HepG2 (cell line): Measurements from ENCODE around the gene TK2. TPM values are rescaled to one million over a fixed set of nuclear protein-coding genes. Genes with fewer than 3 reads are reported as not detected.
A peak's percentile ranks its signal among the peaks of the same experiment; 100 is the strongest.

Experiments used
- GATA4 ChIP-seq: sonication (generic); IDR thresholded peaks from 2 replicates; pipeline ENCODE4 v1.6.1; 2016; ENCODE audit warnings: antibody characterized with exemption, low read depth, borderline replicate concordance
- HNRNPH1 ChIP-seq: fragments of 200-400 bp; formaldehyde crosslinking; optimal IDR thresholded peaks from 2 replicates; pipeline ENCODE3; 2017; ENCODE audit warnings: mild to moderate bottlenecking, low read depth, low read length
- JDP2 ChIP-seq: sonication (generic); formaldehyde crosslinking; IDR thresholded peaks from 2 replicates; pipeline ENCODE4 v1.8.1; 2022; ENCODE audit warnings: missing genetic modification reagents, borderline replicate concordance
- NFYB ChIP-seq: sonication (generic); formaldehyde crosslinking; IDR thresholded peaks from 2 replicates; pipeline ENCODE4 v1.4.0; 2020; ENCODE audit warnings: missing genetic modification reagents
- PAX8 ChIP-seq: sonication (generic); formaldehyde crosslinking; IDR thresholded peaks from 2 replicates; pipeline ENCODE4 v1.8.0; 2022; ENCODE audit warnings: mild to moderate bottlenecking, missing genetic modification reagents, borderline replicate concordance
- SIN3A ChIP-seq: IDR thresholded peaks from 2 replicates; pipeline ENCODE4 v1.6.1; 2011; ENCODE audit warnings: low read depth, mild to moderate bottlenecking, control low read depth, low read length, borderline replicate concordance
- SSRP1 ChIP-seq: IDR thresholded peaks from 2 replicates; pipeline ENCODE4 v1.6.1; 2016; ENCODE audit warnings: control low read depth
- TBX2 ChIP-seq: sonication (generic); formaldehyde crosslinking; IDR thresholded peaks from 2 replicates; pipeline ENCODE4 v1.5.0; 2020; ENCODE audit warnings: missing genetic modification reagents, mild to moderate bottlenecking, borderline replicate concordance
- TGIF2 ChIP-seq: IDR thresholded peaks from 2 replicates; pipeline ENCODE4 v1.6.1; 2016; ENCODE audit warnings: control low read depth, missing compliant biosample characterization
- ZBTB42 ChIP-seq: sonication (generic); formaldehyde crosslinking; IDR thresholded peaks from 2 replicates; pipeline ENCODE4 v1.5.0; 2020; ENCODE audit warnings: mild to moderate bottlenecking, missing genetic modification reagents
- ZNF20 ChIP-seq: sonication (generic); formaldehyde crosslinking; IDR thresholded peaks from 2 replicates; pipeline ENCODE4 v1.4.0; 2020; ENCODE audit warnings: mild to moderate bottlenecking, moderate library complexity, missing genetic modification reagents
- ZNF274 ChIP-seq: sonication (generic); formaldehyde crosslinking; IDR thresholded peaks from 2 replicates; pipeline ENCODE4 v1.5.1; 2020; ENCODE audit warnings: mild to moderate bottlenecking, missing genetic modification reagents
- ZNF484 ChIP-seq: sonication (generic); formaldehyde crosslinking; IDR thresholded peaks from 2 replicates; pipeline ENCODE4 v1.5.1; 2020; ENCODE audit warnings: mild to moderate bottlenecking, low read depth, missing genetic modification reagents, borderline replicate concordance
- ZNF589 ChIP-seq: sonication (generic); formaldehyde crosslinking; conservative IDR thresholded peaks from 2 replicates; pipeline ENCODE4 v1.8.0; 2022; ENCODE audit warnings: mild to moderate bottlenecking, moderate library complexity, missing genetic modification reagents
- polyA plus RNA-seq, 8 experiments: library from polyadenylated mRNA; depleted of rRNA in 3 of 8; stranded (reverse) in 7 of 8; unstranded in 1 of 8; fragments of >200 nt; fragmentation: Illumina TruSeq in 4 of 8; extraction: Trizol in 4 of 8; gene quantifications; 2 replicates each; pipeline versions ENCODE4 v1.2.1 to v1.2.3, GENCODE V29; 2011 to 2016; ENCODE audit warnings: low read depth in 4 of 8, missing spikeins in 1 of 8, mixed read lengths in 1 of 8; ENCODE audit not compliant: insufficient read depth in 1 of 8
- total RNA-seq, 5 experiments: library from RNA; depleted of rRNA; stranded (reverse); fragments of >200 nt; fragmentation: Illumina TruSeq; extraction: Trizol; gene quantifications; 2 replicates each; pipeline ENCODE4 v1.2.3, GENCODE V29; 2016; ENCODE audit warnings: low read depth in 1 of 5
- TF ChIP-seq, protein P1 (sequence below): sonication (generic); formaldehyde crosslinking; IDR thresholded peaks from 2 replicates; pipeline ENCODE4 v1.9.0; 2021; ENCODE audit warnings: mild to moderate bottlenecking, missing genetic modification reagents
- TF ChIP-seq, protein P2 (sequence below): IDR thresholded peaks from 2 replicates; pipeline ENCODE4 v1.6.1; 2016; ENCODE audit warnings: low read depth, missing genetic modification reagents, missing compliant biosample characterization
- TF ChIP-seq, protein P3 (sequence below): IDR thresholded peaks from 2 replicates; pipeline ENCODE4 v1.6.1; 2016; ENCODE audit warnings: mild to moderate bottlenecking, missing biosample characterization, missing genetic modification reagents

The TK2 gene
- total and polyA plus RNA-seq, 2 of the 13 experiments (the other 11 are each of a cell fraction or from before 2014, with no cell fraction given), result 18.7 to 21.0 TPM

DNA sequence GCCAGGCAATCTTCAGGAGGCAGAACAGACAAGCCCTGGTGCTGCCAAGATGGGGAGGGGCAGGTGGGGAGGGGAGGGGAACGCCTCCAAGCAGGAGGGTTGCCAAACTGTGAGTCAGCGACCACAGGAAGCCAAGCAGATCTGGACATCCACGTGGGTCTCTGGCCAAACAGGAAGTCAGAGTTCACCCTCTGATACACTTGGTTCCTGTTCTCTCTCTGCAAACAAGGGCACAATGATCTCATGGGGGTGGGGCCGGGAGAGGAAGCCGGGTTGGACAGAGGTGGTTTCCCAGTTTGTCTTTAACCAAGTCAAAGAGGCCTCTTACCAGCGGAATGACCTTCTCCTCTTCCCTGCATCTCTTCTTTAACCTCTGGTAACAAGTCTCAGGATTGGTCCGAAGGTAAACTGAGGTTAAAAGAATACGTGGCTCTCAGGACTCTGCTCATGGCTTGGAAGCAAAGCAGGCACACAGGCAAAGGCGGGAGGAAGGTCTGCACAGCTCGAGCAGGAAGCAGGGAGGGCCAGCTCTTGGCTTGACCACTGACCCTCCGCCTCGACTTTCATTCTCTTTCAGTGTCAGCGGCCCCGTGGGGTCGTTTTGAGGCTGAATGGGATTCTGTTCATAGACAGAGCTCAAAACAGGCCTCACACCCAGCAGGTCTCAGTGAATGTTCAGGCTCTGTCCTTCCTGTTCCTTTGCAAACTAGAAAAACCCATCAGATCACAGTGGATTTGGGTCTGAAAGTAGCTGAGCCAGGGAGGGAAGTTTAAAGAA, 32.9 kb downstream of the TK2 start (continued):
- TF ChIP-seq, protein P1, sequence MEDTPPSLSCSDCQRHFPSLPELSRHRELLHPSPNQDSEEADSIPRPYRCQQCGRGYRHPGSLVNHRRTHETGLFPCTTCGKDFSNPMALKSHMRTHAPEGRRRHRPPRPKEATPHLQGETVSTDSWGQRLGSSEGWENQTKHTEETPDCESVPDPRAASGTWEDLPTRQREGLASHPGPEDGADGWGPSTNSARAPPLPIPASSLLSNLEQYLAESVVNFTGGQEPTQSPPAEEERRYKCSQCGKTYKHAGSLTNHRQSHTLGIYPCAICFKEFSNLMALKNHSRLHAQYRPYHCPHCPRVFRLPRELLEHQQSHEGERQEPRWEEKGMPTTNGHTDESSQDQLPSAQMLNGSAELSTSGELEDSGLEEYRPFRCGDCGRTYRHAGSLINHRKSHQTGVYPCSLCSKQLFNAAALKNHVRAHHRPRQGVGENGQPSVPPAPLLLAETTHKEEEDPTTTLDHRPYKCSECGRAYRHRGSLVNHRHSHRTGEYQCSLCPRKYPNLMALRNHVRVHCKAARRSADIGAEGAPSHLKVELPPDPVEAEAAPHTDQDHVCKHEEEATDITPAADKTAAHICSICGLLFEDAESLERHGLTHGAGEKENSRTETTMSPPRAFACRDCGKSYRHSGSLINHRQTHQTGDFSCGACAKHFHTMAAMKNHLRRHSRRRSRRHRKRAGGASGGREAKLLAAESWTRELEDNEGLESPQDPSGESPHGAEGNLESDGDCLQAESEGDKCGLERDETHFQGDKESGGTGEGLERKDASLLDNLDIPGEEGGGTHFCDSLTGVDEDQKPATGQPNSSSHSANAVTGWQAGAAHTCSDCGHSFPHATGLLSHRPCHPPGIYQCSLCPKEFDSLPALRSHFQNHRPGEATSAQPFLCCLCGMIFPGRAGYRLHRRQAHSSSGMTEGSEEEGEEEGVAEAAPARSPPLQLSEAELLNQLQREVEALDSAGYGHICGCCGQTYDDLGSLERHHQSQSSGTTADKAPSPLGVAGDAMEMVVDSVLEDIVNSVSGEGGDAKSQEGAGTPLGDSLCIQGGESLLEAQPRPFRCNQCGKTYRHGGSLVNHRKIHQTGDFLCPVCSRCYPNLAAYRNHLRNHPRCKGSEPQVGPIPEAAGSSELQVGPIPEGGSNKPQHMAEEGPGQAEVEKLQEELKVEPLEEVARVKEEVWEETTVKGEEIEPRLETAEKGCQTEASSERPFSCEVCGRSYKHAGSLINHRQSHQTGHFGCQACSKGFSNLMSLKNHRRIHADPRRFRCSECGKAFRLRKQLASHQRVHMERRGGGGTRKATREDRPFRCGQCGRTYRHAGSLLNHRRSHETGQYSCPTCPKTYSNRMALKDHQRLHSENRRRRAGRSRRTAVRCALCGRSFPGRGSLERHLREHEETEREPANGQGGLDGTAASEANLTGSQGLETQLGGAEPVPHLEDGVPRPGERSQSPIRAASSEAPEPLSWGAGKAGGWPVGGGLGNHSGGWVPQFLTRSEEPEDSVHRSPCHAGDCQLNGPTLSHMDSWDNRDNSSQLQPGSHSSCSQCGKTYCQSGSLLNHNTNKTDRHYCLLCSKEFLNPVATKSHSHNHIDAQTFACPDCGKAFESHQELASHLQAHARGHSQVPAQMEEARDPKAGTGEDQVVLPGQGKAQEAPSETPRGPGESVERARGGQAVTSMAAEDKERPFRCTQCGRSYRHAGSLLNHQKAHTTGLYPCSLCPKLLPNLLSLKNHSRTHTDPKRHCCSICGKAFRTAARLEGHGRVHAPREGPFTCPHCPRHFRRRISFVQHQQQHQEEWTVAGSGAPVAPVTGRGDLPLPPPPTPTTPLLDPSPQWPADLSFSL (CRISPR knock-in tag), result no peak
- TF ChIP-seq TGIF2 (CRISPR knock-in tag), result peak; percentile 66
- TF ChIP-seq GATA4, result peak; percentile 53; the same call in 1 of the 2 replicates
- TF ChIP-seq ZBTB42 (CRISPR knock-in tag), result peak; percentile 38; the same call in 1 of the 2 replicates
- no peak for TF ChIP-seq ZNF484 (CRISPR knock-in tag)
- peak; percentile 91 for TF ChIP-seq SSRP1 (CRISPR knock-in tag)
- TF ChIP-seq JDP2, result no peak; the same call in 1 of the 2 replicates
- no peak for TF ChIP-seq ZNF20 (CRISPR knock-in tag)
- TF ChIP-seq TBX2, result peak; percentile 91
- TF ChIP-seq HNRNPH1, result no peak
- TF ChIP-seq ZNF274 (CRISPR knock-in tag), result no peak
- TF ChIP-seq, protein P2, sequence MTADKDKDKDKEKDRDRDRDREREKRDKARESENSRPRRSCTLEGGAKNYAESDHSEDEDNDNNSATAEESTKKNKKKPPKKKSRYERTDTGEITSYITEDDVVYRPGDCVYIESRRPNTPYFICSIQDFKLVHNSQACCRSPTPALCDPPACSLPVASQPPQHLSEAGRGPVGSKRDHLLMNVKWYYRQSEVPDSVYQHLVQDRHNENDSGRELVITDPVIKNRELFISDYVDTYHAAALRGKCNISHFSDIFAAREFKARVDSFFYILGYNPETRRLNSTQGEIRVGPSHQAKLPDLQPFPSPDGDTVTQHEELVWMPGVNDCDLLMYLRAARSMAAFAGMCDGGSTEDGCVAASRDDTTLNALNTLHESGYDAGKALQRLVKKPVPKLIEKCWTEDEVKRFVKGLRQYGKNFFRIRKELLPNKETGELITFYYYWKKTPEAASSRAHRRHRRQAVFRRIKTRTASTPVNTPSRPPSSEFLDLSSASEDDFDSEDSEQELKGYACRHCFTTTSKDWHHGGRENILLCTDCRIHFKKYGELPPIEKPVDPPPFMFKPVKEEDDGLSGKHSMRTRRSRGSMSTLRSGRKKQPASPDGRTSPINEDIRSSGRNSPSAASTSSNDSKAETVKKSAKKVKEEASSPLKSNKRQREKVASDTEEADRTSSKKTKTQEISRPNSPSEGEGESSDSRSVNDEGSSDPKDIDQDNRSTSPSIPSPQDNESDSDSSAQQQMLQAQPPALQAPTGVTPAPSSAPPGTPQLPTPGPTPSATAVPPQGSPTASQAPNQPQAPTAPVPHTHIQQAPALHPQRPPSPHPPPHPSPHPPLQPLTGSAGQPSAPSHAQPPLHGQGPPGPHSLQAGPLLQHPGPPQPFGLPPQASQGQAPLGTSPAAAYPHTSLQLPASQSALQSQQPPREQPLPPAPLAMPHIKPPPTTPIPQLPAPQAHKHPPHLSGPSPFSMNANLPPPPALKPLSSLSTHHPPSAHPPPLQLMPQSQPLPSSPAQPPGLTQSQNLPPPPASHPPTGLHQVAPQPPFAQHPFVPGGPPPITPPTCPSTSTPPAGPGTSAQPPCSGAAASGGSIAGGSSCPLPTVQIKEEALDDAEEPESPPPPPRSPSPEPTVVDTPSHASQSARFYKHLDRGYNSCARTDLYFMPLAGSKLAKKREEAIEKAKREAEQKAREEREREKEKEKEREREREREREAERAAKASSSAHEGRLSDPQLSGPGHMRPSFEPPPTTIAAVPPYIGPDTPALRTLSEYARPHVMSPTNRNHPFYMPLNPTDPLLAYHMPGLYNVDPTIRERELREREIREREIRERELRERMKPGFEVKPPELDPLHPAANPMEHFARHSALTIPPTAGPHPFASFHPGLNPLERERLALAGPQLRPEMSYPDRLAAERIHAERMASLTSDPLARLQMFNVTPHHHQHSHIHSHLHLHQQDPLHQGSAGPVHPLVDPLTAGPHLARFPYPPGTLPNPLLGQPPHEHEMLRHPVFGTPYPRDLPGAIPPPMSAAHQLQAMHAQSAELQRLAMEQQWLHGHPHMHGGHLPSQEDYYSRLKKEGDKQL (CRISPR knock-in tag), result no peak
- TF ChIP-seq SIN3A, result peak; percentile 95; the same call in 1 of the 2 replicates
- peak; percentile 62 for TF ChIP-seq NFYB
- no peak; the same call in 1 of the 2 replicates for TF ChIP-seq PAX8 (CRISPR knock-in tag)
- 0 out of 2 replicates have a peak, but pooled peaks have one; percentile 7 for TF ChIP-seq ZNF589
- TF ChIP-seq, protein P3, sequence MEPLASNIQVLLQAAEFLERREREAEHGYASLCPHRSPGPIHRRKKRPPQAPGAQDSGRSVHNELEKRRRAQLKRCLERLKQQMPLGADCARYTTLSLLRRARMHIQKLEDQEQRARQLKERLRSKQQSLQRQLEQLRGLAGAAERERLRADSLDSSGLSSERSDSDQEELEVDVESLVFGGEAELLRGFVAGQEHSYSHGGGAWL (CRISPR knock-in tag), result peak; percentile 91; the same call in 1 of the 2 replicates
